AG04450 (cell line): ENCODE results near the gene LHX4. TPM values are rescaled to one million over a fixed set of nuclear protein-coding genes. Genes with fewer than 3 reads are reported as not detected.

Experiments used
- CTCF ChIA-PET: fragments of 300-600, 350-600 bp; formaldehyde crosslinking; extraction: SDS; loops from one replicate; lab custom pipeline; 2022; ENCODE audit warnings: antibody characterized with exemption, inconsistent platforms; lab: Charles Lee
- POLR2A ChIA-PET: fragments of 350-600 bp; formaldehyde crosslinking; extraction: SDS; loops from one replicate; lab custom pipeline; 2021; ENCODE audit warnings: antibody characterized with exemption, inconsistent platforms; lab: Yijun Ruan, JAX
- DNase-seq: peaks from one replicate; pipeline ENCODE4 v3.0.0-alpha.2; 2011; ENCODE audit warnings: low read depth, low spot score
- H3K27ac ChIP-seq: one replicate; pipeline ENCODE4 v1.5.1; 2012; ENCODE audit warnings: low read depth, low read length, control low read depth
- H3K27me3 ChIP-seq: one replicate; pipeline ENCODE4 v1.6.0; 2012; ENCODE audit warnings: low read length; ENCODE audit not compliant: control insufficient read depth, insufficient read depth
- H3K4me3 ChIP-seq: 2 replicates; pipeline ENCODE4 v1.5.1; 2011; ENCODE audit warnings: mild to moderate bottlenecking, low read depth, low read length, control low read depth
- H3K9me3 ChIP-seq: 2 replicates; pipeline ENCODE4 v1.5.1; 2012; ENCODE audit warnings: low read length; ENCODE audit not compliant: control insufficient read depth, insufficient read depth
- polyA plus RNA-seq: library from polyadenylated mRNA; depleted of rRNA; stranded (reverse); fragments of >200 nt; gene quantifications from 2 replicates; pipeline ENCODE4 v1.2.3, GENCODE V29; 2011
- TF ChIP-seq, protein P1 (sequence below): IDR thresholded peaks from 2 replicates; pipeline ENCODE4 v1.5.1; 2011; ENCODE audit warnings: low read depth, low read length, control low read depth, inconsistent platforms

The LHX4 gene
- polyA plus RNA-seq, 1 experiment = 0.10 TPM

DNA sequence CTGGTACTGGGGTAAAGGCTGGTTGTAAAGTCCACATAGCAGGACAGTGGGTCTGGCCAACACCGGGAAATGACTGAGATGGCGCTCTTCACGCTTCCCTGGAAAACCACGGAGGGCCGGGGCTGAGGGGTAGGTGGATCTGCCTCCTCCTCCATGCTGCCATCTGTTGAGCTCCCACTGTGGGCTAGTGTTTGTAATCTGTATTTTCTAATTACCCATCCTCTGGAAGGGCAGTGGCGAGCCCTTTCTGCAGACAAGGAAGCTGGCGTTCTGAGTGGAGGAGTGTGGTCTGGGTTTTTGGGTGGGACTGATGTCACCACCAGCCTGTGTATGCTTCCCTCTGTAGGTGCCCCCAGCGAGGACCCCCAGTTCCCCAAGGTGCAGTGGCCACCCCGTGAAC lies 34.1 kb upstream of the LHX4 start:
- H3K27ac ChIP-seq = no peak overlapping the region
- CTCF ChIA-PET = no interaction called here
- TF ChIP-seq, protein P1, sequence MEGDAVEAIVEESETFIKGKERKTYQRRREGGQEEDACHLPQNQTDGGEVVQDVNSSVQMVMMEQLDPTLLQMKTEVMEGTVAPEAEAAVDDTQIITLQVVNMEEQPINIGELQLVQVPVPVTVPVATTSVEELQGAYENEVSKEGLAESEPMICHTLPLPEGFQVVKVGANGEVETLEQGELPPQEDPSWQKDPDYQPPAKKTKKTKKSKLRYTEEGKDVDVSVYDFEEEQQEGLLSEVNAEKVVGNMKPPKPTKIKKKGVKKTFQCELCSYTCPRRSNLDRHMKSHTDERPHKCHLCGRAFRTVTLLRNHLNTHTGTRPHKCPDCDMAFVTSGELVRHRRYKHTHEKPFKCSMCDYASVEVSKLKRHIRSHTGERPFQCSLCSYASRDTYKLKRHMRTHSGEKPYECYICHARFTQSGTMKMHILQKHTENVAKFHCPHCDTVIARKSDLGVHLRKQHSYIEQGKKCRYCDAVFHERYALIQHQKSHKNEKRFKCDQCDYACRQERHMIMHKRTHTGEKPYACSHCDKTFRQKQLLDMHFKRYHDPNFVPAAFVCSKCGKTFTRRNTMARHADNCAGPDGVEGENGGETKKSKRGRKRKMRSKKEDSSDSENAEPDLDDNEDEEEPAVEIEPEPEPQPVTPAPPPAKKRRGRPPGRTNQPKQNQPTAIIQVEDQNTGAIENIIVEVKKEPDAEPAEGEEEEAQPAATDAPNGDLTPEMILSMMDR = no peak
- no peaks in the 10 kb centered on the region; the same call in 1 of the 2 replicates for H3K9me3 ChIP-seq
- no peaks in the 10 kb centered on the region for H3K27me3 ChIP-seq
- H3K4me3 ChIP-seq = no peak overlapping the region
- POLR2A ChIA-PET = no interaction called here
- no peak for DNase-seq

DNA sequence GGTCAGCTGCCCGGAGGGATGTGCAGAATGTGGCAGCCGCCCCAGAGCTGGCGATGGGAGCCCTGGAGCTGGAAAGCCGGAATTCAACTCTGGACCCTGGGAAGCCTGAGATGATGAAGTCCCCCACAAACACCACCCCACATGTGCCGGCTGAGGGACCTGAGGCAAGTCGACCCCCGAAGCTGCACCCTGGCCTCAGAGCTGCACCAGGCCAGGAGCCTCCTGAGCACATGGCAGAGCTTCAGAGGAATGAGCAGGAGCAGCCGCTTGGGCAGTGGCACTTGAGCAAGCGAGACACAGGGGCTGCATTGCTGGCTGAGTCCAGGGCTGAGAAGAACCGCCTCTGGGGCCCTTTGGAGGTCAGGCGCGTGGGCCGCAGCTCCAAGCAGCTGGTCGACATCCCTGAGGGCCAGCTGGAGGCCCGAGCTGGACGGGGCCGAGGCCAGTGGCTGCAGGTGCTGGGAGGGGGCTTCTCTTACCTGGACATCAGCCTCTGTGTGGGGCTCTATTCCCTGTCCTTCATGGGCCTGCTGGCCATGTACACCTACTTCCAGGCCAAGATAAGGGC lies 33.5 kb upstream of the LHX4 start:
- Histone ChIP-seq H3K9me3 (no peaks in the 10 kb centered on the region; the same call in 1 of the 2 replicates), H3K4me3 (no peak overlapping the region), H3K27ac (no peak overlapping the region), H3K27me3 (no peaks in the 10 kb centered on the region)
- CTCF ChIA-PET = no interaction called here
- POLR2A ChIA-PET = no interaction called here
- TF ChIP-seq, protein P1 = no peak
- DNase-seq = no peak

DNA sequence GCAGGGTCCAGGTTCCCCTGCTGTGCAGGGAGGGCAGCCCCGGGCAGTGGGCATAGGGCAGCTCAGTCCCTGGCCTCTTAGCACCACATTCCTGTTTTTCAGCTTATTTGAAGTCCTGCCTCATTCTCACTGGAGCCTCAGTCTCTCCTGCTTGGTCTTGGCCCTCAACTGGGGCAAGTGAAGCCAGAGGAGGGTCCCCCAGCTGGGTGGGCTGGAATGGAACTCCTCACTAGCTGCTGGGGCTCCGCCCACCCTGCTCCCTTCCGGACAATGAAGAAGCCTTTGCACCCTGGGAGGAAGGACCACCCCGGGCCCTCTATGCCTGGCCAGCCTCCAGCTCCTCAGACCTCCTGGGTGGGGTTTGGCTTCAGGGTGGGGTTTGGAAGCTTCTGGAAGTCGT lies 32.8 kb upstream of the LHX4 start:
- H3K27me3 ChIP-seq = no peaks in the 10 kb centered on the region
- POLR2A ChIA-PET = interaction anchor here (0.9 kb wide), 1 partner anchor 315 kb away, joined by 3 read pairs; the partner anchor contains the start of gene TOR1AIP1
- no peaks in the 10 kb centered on the region; the same call in 1 of the 2 replicates for H3K9me3 ChIP-seq
- no peak overlapping the region for H3K4me3 ChIP-seq
- TF ChIP-seq, protein P1 = no peak
- H3K27ac ChIP-seq = no peak overlapping the region
- CTCF ChIA-PET = interaction anchor here (1.1 kb wide), 1 partner anchor 10 kb away, joined by 3 read pairs; no protein-coding TSS in a partner anchor
- no peak for DNase-seq

DNA sequence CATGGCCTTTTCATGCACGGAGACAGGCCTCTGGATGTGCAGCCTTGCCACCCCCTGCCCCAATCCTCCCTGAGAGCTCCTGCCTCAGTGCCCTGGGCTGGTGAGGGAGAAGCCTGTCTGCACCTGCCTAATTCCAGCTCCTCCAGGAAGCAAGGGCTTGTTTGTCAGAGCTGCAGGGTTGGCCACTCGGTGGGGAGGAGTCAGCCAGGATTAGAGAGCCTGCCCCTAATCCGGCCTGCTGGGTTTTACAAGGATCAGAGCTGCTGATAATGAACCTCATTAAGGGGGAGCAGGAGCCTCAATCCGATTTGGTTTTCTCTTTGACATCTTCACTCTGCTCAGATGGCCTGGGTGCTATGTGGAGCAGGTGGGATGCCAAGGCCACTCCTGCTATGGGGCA lies 31.9 kb upstream of the LHX4 start:
- TF ChIP-seq, protein P1 = no peak
- no peaks in the 10 kb centered on the region for H3K27me3 ChIP-seq
- no peak overlapping the region for H3K27ac ChIP-seq
- no peak for DNase-seq
- ChIA-PET CTCF (interaction anchor here (0.6 to 1.5 kb wide), 3 partner anchors 11 to 17 kb away, joined by 3 to 5 read pairs (median 3); no protein-coding TSS in a partner anchor), POLR2A (interaction anchor here (0.6 to 0.9 kb wide), 2 partner anchors 316 to 968 kb away, joined by 3 to 8 read pairs; partner anchors contain the start of gene TOR1AIP1)
- H3K9me3 ChIP-seq = no peaks in the 10 kb centered on the region; the same call in 1 of the 2 replicates
- no peak overlapping the region for H3K4me3 ChIP-seq

- ChIA-PET POLR2A (interaction anchor here (0.6 kb wide), 1 partner anchor 967 kb away, joined by 8 read pairs; no protein-coding TSS in a partner anchor), CTCF (interaction anchor here (1.5 kb wide), 1 partner anchor 17 kb away, joined by 5 read pairs; no protein-coding TSS in a partner anchor)
- DNase-seq = no peak
These were observed 31.5 kb upstream of the LHX4 start for GRCh38 chr1:180198611-180199010.

More at GRCh38 chr1:180198611-180199010, 31.5 kb upstream of the LHX4 start:
- no peak overlapping the region for H3K4me3 ChIP-seq
- TF ChIP-seq, protein P1 = no peak
- no peaks in the 10 kb centered on the region; the same call in 1 of the 2 replicates for H3K9me3 ChIP-seq
- no peak overlapping the region for H3K27ac ChIP-seq
- no peaks in the 10 kb centered on the region for H3K27me3 ChIP-seq
